MCF 10A (cell line): Measurements from ENCODE around the gene RXRA. TPM values are rescaled to one million over a fixed set of nuclear protein-coding genes. Genes with fewer than 3 reads are reported as not detected.

Experiments
- BruUV-seq: library from RNA; stranded (reverse); fragments of 400-500 nt; replicated peaks from 2 replicates; lab custom pipeline; 2021; lab: Mats Ljungman, UMichigan
- CTCF ChIA-PET: fragments of 300-600 bp; sonication (Branson Sonifier 250); formaldehyde crosslinking; extraction: SDS; loops from one replicate; lab custom pipeline; 2021; ENCODE audit warnings: antibody characterized with exemption, inconsistent platforms; lab: Yijun Ruan, JAX
- POLR2A ChIA-PET: fragments of 300-600, 350-650 bp; sonication (Branson Sonifier 250); formaldehyde crosslinking; extraction: SDS; loops from one replicate; lab custom pipeline; 2020; ENCODE audit warnings: antibody characterized with exemption, inconsistent platforms; lab: Yijun Ruan, JAX
- DNase-seq: peaks from one replicate; pipeline ENCODE4 v3.0.0-alpha.2; 2018; ENCODE audit not compliant: unreplicated experiment
- H3K27ac Mint-ChIP-seq: one replicate; pipeline ENCODE4 v1.8.0; 2022; ENCODE audit warnings: mild to moderate bottlenecking, low read depth, mixed read lengths; ENCODE audit not compliant: unreplicated experiment
- H3K27me3 Mint-ChIP-seq: one replicate; pipeline ENCODE4 v1.8.0; 2022; ENCODE audit warnings: mixed read lengths; ENCODE audit not compliant: insufficient read depth, unreplicated experiment
- H3K36me3 Mint-ChIP-seq: one replicate; pipeline ENCODE4 v1.8.0; 2022; ENCODE audit warnings: mild to moderate bottlenecking, moderate library complexity, mixed read lengths; ENCODE audit not compliant: insufficient read depth, unreplicated experiment
- H3K4me1 Mint-ChIP-seq: one replicate; pipeline ENCODE4 v1.8.0; 2022; ENCODE audit warnings: mixed read lengths; ENCODE audit not compliant: insufficient read depth, unreplicated experiment
- H3K4me3 Mint-ChIP-seq: one replicate; pipeline ENCODE4 v1.8.0; 2022; ENCODE audit warnings: mild to moderate bottlenecking, moderate library complexity, mixed read lengths; ENCODE audit not compliant: unreplicated experiment
- H3K9me3 Mint-ChIP-seq: one replicate; pipeline ENCODE4 v1.8.0; 2022; ENCODE audit warnings: mixed read lengths; ENCODE audit not compliant: unreplicated experiment
- CTCF ChIP-seq: fragments of 200-600 bp; IDR thresholded peaks from one replicate; pipeline ENCODE4 v1.8.0; 2022; ENCODE audit warnings: antibody characterized with exemption, mild to moderate bottlenecking; ENCODE audit not compliant: unreplicated experiment
- intact Hi-C: fragments of 100-400 bp; cut with micrococcal nuclease; formaldehyde crosslinking; loops from 2 replicates; pipeline ENCODE4 v1.14.1; 2022
- total RNA-seq: library from RNA; stranded (reverse); gene quantifications from 2 replicates; pipeline ENCODE4 v1.2.3, GENCODE V29; 2022

Gene RXRA
- total RNA-seq, 1 experiment from 2014 or later = 65.5 TPM

GRCh38 chr9:134302130-134302817 lies 24.0 kb upstream of the RXRA start:
- CTCF ChIA-PET = no interaction called here

GRCh38 chr9:134303601-134304000 lies 22.7 kb upstream of the RXRA start:
- CTCF ChIA-PET = no interaction called here

More at GRCh38 chr9:134302130-134302817, 24.0 kb upstream of the RXRA start:
- Mint-ChIP-seq H3K4me1 (no peaks in the 10 kb centered on the region), H3K36me3 (no peaks in the 10 kb centered on the region), H3K27me3 (no peaks in the 10 kb centered on the region), H3K4me3 (no peak overlapping the region), H3K27ac (no peak overlapping the region), H3K9me3 (no peaks in the 10 kb centered on the region)
- no TSS peak for BruUV-seq
- POLR2A ChIA-PET = no interaction called here
- TF ChIP-seq CTCF = no peak
- no peak for DNase-seq
- intact Hi-C loops = no loop called here

GRCh38 chr9:134304261-134304660 lies 22.0 kb upstream of the RXRA start:
- no peak for DNase-seq
- Mint-ChIP-seq H3K36me3 (no peaks in the 10 kb centered on the region), H3K27me3 (peaks cover 11% of the 10 kb centered on the region), H3K9me3 (no peaks in the 10 kb centered on the region), H3K27ac (no peak overlapping the region), H3K4me1 (no peaks in the 10 kb centered on the region), H3K4me3 (no peak overlapping the region)
- intact Hi-C loops = no loop called here
- CTCF ChIA-PET = no interaction called here
- BruUV-seq = no TSS peak
- POLR2A ChIA-PET = interaction anchor here (0.6 kb wide), 1 partner anchor 20 kb away, joined by 3 read pairs; no protein-coding TSS in a partner anchor
- TF ChIP-seq CTCF = no peak

More at GRCh38 chr9:134303601-134304000, 22.7 kb upstream of the RXRA start:
- Mint-ChIP-seq H3K27ac (no peak overlapping the region), H3K27me3 (peaks cover 9% of the 10 kb centered on the region), H3K36me3 (no peaks in the 10 kb centered on the region), H3K4me1 (no peaks in the 10 kb centered on the region), H3K9me3 (no peaks in the 10 kb centered on the region), H3K4me3 (no peak overlapping the region)
- TF ChIP-seq CTCF = no peak
- BruUV-seq = no TSS peak
- no peak for DNase-seq
- POLR2A ChIA-PET = interaction anchor here (0.6 kb wide), 1 partner anchor 42 kb away, joined by 3 read pairs; no protein-coding TSS in a partner anchor
- intact Hi-C loops = no loop called here

- Mint-ChIP-seq H3K27ac (no peak overlapping the region), H3K4me1 (no peaks in the 10 kb centered on the region), H3K36me3 (no peaks in the 10 kb centered on the region), H3K27me3 (peaks cover 11% of the 10 kb centered on the region), H3K4me3 (no peak overlapping the region), H3K9me3 (no peaks in the 10 kb centered on the region)
- CTCF ChIA-PET = interaction anchor here (0.6 kb wide), 1 partner anchor 78 kb away, joined by 3 read pairs; no protein-coding TSS in a partner anchor
- intact Hi-C loops = no loop called here
- no peak for DNase-seq
- TF ChIP-seq CTCF = no peak
- POLR2A ChIA-PET = interaction anchor here (0.6 kb wide), 1 partner anchor 19 kb away, joined by 3 read pairs; no protein-coding TSS in a partner anchor
- BruUV-seq = no TSS peak
Observed at GRCh38 chr9:134304690-134305089, 21.6 kb upstream of the RXRA start.
